ENCODE measurements around the gene CCDC149.

DNA sequence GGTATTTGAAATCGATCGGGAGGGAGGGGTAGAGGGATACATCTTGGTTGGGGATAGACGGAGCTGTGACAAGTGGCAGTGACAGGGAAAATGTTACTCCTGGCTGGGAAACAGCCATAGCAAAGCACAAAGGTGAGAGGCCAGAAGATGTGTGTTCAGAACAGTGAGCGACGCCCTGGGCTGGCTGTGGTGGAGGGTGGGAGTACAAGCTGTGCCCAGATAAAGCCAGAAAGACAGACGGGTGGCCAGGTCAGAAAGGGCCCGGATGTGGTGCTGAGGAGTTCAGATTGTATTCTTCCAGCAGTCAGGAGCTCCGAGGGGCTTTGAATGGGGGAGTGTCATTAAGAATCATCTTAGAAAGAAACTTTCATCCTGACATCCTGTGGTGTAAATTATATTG, 27.9 kb downstream of the CCDC149 start:
- TF ChIP-seq, protein P1, sequence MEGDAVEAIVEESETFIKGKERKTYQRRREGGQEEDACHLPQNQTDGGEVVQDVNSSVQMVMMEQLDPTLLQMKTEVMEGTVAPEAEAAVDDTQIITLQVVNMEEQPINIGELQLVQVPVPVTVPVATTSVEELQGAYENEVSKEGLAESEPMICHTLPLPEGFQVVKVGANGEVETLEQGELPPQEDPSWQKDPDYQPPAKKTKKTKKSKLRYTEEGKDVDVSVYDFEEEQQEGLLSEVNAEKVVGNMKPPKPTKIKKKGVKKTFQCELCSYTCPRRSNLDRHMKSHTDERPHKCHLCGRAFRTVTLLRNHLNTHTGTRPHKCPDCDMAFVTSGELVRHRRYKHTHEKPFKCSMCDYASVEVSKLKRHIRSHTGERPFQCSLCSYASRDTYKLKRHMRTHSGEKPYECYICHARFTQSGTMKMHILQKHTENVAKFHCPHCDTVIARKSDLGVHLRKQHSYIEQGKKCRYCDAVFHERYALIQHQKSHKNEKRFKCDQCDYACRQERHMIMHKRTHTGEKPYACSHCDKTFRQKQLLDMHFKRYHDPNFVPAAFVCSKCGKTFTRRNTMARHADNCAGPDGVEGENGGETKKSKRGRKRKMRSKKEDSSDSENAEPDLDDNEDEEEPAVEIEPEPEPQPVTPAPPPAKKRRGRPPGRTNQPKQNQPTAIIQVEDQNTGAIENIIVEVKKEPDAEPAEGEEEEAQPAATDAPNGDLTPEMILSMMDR (IDR thresholded peaks at IDR 0.05): no peak
- TF ChIP-seq POLR2AphosphoS5 (IDR thresholded peaks at IDR 0.05; ENCODE audit: low read depth, low read length): no peak

All from Panc1 (cell line).